Spleen (tissue), 7 donors: ENCODE data around the gene ATP9A.

ENCODE experiments used
- CTCF ChIP-seq, 11 experiments: fragments of 200-600 bp in 7 of 11; fragments of 450-650 bp in 4 of 11; sonication (generic) in 4 of 11; IDR thresholded peaks in 8 of 11; conservative IDR thresholded peaks in 3 of 11; 1 replicate in 7 of 11; 2 replicates in 4 of 11; pipeline versions ENCODE4 v1.4.0 to v1.8.0; 2016 to 2021; ENCODE audit warnings: antibody characterized with exemption in 11 of 11, inconsistent platforms in 4 of 11, mild to moderate bottlenecking in 1 of 11
- POLR2A ChIP-seq, 3 donors: fragments of 450-650 bp; IDR thresholded peaks; one replicate each; pipeline ENCODE4 v1.5.1; 2017; ENCODE audit warnings: antibody characterized with exemption in 3 of 3, mild to moderate bottlenecking in 1 of 3
- POLR2AphosphoS5 ChIP-seq, 3 donors: sonication (generic); formaldehyde crosslinking; IDR thresholded peaks; one replicate each; pipeline ENCODE4 v1.5.1; 2017; ENCODE audit warnings: antibody characterized with exemption in 3 of 3
- donor health status: DM: no; HTN: no; CAD: no; lungs with moderate emphysema.
- donor health status: DM: no; HTN: no; CAD: no.
- donor health status: DM: no; HTN: no; CAD: no.

- TF ChIP-seq CTCF (IDR thresholded peaks at IDR 0.05 in 8 of 11, conservative IDR thresholded peaks at IDR 0.05 in 3 of 11) (no peak), POLR2A (IDR thresholded peaks at IDR 0.05) (no peak), POLR2AphosphoS5 (IDR thresholded peaks at IDR 0.05) (peak in 1 of 3 donors; percentile 25)
These were observed 116.2 kb downstream of the ATP9A start for GRCh38 chr20:51651921-51652549.
